Natural killer cell (primary cell): Measurements from ENCODE around the gene PAK5. TPM values are rescaled to one million over a fixed set of nuclear protein-coding genes. Genes with fewer than 3 reads are reported as not detected.

ENCODE experiments used
- ATAC-seq, 3 donors: fragments of 150-1000 bp in 2 of 3; fragments of 200-7000 bp in 1 of 3; cut with Tn5 transposase; 1 replicate in 1 of 3; 2 replicates in 2 of 3; pipeline ENCODE4 v1.10.0; 2021; ENCODE audit warnings: mild to moderate bottlenecking in 2 of 3, moderate library complexity in 2 of 3
- DNase-seq, 2 donors: peaks; one replicate each; pipeline versions ENCODE4 v3.0.0 to v3.0.0-alpha.2; 2013 to 2021; ENCODE audit warnings: mixed read lengths in 1 of 2
- H3K27ac ChIP-seq: one replicate; pipeline ENCODE4 v1.5.1; 2013; ENCODE audit warnings: mild to moderate bottlenecking, low read length
- H3K27me3 ChIP-seq: one replicate; pipeline ENCODE4 v1.6.1; 2013; ENCODE audit warnings: low read length; ENCODE audit not compliant: control insufficient read depth, insufficient read depth
- H3K36me3 ChIP-seq: one replicate; pipeline ENCODE4 v1.6.1; 2013; ENCODE audit warnings: low read length; ENCODE audit not compliant: control insufficient read depth, insufficient read depth
- H3K4me1 ChIP-seq: one replicate; pipeline ENCODE4 v1.6.1; 2013; ENCODE audit warnings: low read length; ENCODE audit not compliant: control insufficient read depth, insufficient read depth
- H3K4me3 ChIP-seq: one replicate; pipeline ENCODE4 v1.5.1; 2013; ENCODE audit warnings: low read length
- H3K9me3 ChIP-seq: one replicate; pipeline ENCODE4 v1.6.1; 2013; ENCODE audit warnings: low read length; ENCODE audit not compliant: control insufficient read depth, insufficient read depth
- H3K27ac Mint-ChIP-seq, 2 donors: one replicate each; pipeline ENCODE4 v1.8.0; 2022; ENCODE audit warnings: mild to moderate bottlenecking in 2 of 2, mixed read lengths in 2 of 2, moderate library complexity in 1 of 2
- H3K27me3 Mint-ChIP-seq, 2 donors: one replicate each; pipeline ENCODE4 v1.8.0; 2022; ENCODE audit warnings: low read depth in 2 of 2, mixed read lengths in 2 of 2
- H3K36me3 Mint-ChIP-seq: one replicate; pipeline ENCODE4 v1.8.0; 2022; ENCODE audit warnings: mixed read lengths
- H3K4me1 Mint-ChIP-seq, 2 donors: one replicate each; pipeline ENCODE4 v1.8.0; 2022; ENCODE audit warnings: mixed read lengths in 2 of 2
- H3K4me3 Mint-ChIP-seq: one replicate; pipeline ENCODE4 v1.8.0; 2022; ENCODE audit warnings: mild to moderate bottlenecking, moderate library complexity, mixed read lengths
- H3K9me3 Mint-ChIP-seq, 2 donors: one replicate each; pipeline ENCODE4 v1.8.0; 2022; ENCODE audit warnings: mixed read lengths in 2 of 2
- WGBS: methylation state at CpG from one replicate; pipeline ENCODE4 v1.1.7; 2013; ENCODE audit warnings: missing lambda C conversion rate; ENCODE audit not compliant: insufficient coverage; 5-methylcytosine and 5-hydroxymethylcytosine counted together
- intact Hi-C: fragments of 100-400 bp; cut with micrococcal nuclease; formaldehyde crosslinking; loops from one replicate; pipeline ENCODE4 v1.14.2; 2022
- total RNA-seq, 4 donors: library from RNA; stranded (reverse); fragments of 120-200 nt in 1 of 4; gene quantifications; one replicate each; pipeline versions ENCODE4 v1.2.3 to v1.2.4, GENCODE V29; 2013 to 2022
- TF ChIP-seq, protein P1 (sequence below): fragments of 200-600 bp; IDR thresholded peaks from one replicate; pipeline ENCODE4 v1.8.0; 2022; ENCODE audit warnings: antibody characterized with exemption

PAK5 gene
- total RNA-seq, 3 donors from 2014 or later (not counting 1 experiment from before 2014, with no cell fraction given) = not detected

DNA sequence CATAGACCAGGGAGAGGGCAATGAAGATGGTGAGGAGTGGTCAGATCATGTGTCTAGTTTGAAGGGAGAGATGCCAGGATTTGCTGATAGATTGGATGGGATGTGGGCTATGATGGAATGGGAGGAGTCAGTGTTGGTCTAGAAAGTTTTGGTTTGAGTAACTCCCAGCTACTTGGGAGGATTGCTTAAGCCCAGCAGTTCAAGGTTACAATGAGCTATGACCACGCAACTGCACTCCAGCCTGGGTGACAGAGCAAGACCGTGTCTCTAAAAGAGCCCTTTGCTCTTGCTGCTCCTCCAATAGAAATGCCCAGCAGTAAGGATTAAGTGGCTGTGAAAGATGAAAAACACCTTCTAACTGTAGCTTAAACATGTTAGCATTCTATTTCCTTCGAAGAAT lies 342.7 kb downstream of the PAK5 start:
- TF ChIP-seq, protein P1, sequence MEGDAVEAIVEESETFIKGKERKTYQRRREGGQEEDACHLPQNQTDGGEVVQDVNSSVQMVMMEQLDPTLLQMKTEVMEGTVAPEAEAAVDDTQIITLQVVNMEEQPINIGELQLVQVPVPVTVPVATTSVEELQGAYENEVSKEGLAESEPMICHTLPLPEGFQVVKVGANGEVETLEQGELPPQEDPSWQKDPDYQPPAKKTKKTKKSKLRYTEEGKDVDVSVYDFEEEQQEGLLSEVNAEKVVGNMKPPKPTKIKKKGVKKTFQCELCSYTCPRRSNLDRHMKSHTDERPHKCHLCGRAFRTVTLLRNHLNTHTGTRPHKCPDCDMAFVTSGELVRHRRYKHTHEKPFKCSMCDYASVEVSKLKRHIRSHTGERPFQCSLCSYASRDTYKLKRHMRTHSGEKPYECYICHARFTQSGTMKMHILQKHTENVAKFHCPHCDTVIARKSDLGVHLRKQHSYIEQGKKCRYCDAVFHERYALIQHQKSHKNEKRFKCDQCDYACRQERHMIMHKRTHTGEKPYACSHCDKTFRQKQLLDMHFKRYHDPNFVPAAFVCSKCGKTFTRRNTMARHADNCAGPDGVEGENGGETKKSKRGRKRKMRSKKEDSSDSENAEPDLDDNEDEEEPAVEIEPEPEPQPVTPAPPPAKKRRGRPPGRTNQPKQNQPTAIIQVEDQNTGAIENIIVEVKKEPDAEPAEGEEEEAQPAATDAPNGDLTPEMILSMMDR = no peak
- no peak overlapping the region for H3K27ac ChIP-seq
- ATAC-seq = no peak
- DNase-seq = no peak
- no peaks in the 10 kb centered on the region for H3K27me3 Mint-ChIP-seq
- H3K9me3 Mint-ChIP-seq = peaks cover 2 to 3% of the 10 kb centered on the region in 2 donors
- no peaks in the 10 kb centered on the region for H3K27me3 ChIP-seq
- no peaks in the 10 kb centered on the region for H3K36me3 ChIP-seq
- no peak overlapping the region for H3K4me3 ChIP-seq
- 89% methylated on average over 3 of the region's 3 CpGs for WGBS
- no peaks in the 10 kb centered on the region for H3K9me3 ChIP-seq
- no peak overlapping the region for H3K4me3 Mint-ChIP-seq
- H3K4me1 ChIP-seq = peaks cover 3% of the 10 kb centered on the region
- no peaks in the 10 kb centered on the region for H3K4me1 Mint-ChIP-seq
- no peaks in the 10 kb centered on the region for H3K36me3 Mint-ChIP-seq
- H3K27ac Mint-ChIP-seq = no peak overlapping the region
- intact Hi-C loops = no loop called here

DNA sequence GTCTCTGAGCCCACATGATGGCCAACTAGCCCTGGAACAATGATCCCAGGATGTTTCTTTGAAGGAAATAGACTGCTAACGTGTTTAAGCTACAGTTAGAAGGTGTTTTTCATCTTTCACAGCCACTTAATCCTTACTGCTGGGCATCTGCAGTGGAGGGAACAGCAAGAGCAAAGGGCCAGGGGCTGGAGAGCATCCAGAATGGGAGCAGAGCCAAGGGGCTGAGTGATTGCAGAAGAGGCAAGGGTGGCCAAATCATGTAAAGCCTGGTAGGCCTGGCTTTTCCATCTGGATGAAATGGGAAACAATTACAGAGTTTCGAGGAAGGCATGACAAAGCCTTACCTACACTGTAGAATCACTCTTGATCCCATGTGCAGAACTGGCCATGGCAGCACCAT lies 343.2 kb downstream of the PAK5 start:
- Histone ChIP-seq H3K27me3 (no peaks in the 10 kb centered on the region), H3K36me3 (no peaks in the 10 kb centered on the region), H3K4me1 (peaks cover 3% of the 10 kb centered on the region), H3K4me3 (no peak overlapping the region), H3K27ac (no peak overlapping the region), H3K9me3 (no peaks in the 10 kb centered on the region)
- Mint-ChIP-seq H3K27me3 (no peaks in the 10 kb centered on the region), H3K9me3 (peaks cover 2 to 3% of the 10 kb centered on the region in 2 donors), H3K4me1 (no peaks in the 10 kb centered on the region), H3K4me3 (no peak overlapping the region), H3K27ac (no peak overlapping the region), H3K36me3 (no peaks in the 10 kb centered on the region)
- intact Hi-C loops = no loop called here
- ATAC-seq (no peak), DNase-seq (no peak)
- TF ChIP-seq, protein P1 = no peak
- WGBS = 72% methylated on average over 2 of the region's 2 CpGs

DNA sequence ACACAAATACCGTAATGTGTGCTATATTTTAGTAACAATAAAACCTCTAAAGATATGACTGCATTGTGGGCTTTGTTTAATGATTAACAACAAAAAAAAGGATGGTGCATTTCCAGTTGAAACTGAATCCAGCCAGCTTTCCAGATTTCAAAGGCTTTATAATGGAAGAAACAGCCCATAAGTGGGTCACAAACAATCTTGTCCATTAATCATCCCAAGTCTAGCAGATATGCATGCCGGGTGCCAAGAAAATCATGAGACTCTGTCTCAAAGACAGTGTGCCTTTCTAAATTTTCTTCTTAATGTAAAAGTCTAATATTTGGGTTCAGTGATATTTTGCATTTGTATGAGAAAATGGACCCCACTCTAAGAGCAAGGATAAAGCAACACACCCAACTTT lies 345.1 kb downstream of the PAK5 start:
- peaks cover 2 to 7% of the 10 kb centered on the region in 2 donors for H3K9me3 Mint-ChIP-seq

DNA sequence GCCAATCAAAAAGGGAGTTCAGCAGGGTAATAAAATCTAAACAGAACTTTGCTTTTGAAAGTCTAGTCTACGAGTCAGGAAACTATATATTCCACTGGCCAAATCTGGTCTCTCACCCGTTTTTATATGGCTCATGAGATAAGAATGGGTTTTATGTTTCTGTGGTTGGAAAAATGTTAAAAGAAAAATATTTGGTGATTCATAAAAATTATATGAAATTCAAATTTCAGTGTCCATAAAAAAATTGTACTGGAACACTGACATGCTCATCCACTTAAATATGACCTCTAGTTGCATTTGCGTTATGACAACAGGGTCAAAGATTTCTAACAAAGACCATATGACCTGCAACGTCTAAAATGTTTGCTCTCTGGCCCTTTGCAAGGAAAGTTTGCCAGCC lies 346.8 kb downstream of the PAK5 start:
- H3K4me1 ChIP-seq = no peaks in the 10 kb centered on the region
- no peaks in the 10 kb centered on the region for H3K9me3 ChIP-seq
- TF ChIP-seq, protein P1 = no peak
- 85% methylated on average over 3 of the region's 4 CpGs for WGBS
- H3K36me3 Mint-ChIP-seq = no peaks in the 10 kb centered on the region
- H3K27me3 Mint-ChIP-seq = no peaks in the 10 kb centered on the region
- DNase-seq (no peak), ATAC-seq (no peak)
- H3K9me3 Mint-ChIP-seq = peaks cover 2 to 7% of the 10 kb centered on the region in 2 donors
- no peaks in the 10 kb centered on the region for H3K4me1 Mint-ChIP-seq
- H3K4me3 Mint-ChIP-seq = no peak overlapping the region
- no peaks in the 10 kb centered on the region for H3K27me3 ChIP-seq
- no peak overlapping the region for H3K4me3 ChIP-seq
- H3K27ac ChIP-seq = no peak overlapping the region
- intact Hi-C loops = no loop called here
- no peaks in the 10 kb centered on the region for H3K36me3 ChIP-seq
- no peak overlapping the region for H3K27ac Mint-ChIP-seq

More for the DNA sequence above, 345.1 kb downstream of the PAK5 start:
- ATAC-seq (no peak), DNase-seq (no peak)
- Histone ChIP-seq H3K4me3 (no peak overlapping the region), H3K27me3 (no peaks in the 10 kb centered on the region), H3K9me3 (no peaks in the 10 kb centered on the region), H3K27ac (no peak overlapping the region), H3K4me1 (no peaks in the 10 kb centered on the region), H3K36me3 (no peaks in the 10 kb centered on the region)
- 100% methylated on average over 1 of the region's 2 CpGs for WGBS
- Mint-ChIP-seq H3K27me3 (no peaks in the 10 kb centered on the region), H3K36me3 (no peaks in the 10 kb centered on the region), H3K27ac (no peak overlapping the region), H3K4me1 (no peaks in the 10 kb centered on the region), H3K4me3 (no peak overlapping the region)
- intact Hi-C loops = no loop called here
- TF ChIP-seq, protein P1 = no peak
